GM18505 (cell line): ENCODE measurements around the gene TRIM47.
"Not testable (repeated sequence)": the region's sequence is repeated elsewhere in the genome, so short reads cannot be mapped to it uniquely, and the experiment has no call there.

Source experiments
- ATAC-seq: cut with Tn5 transposase; IDR thresholded peaks from one replicate; pipeline ENCODE4 v1.9.1; 2021; ENCODE audit not compliant: unreplicated experiment
- POLR2A ChIP-seq: IDR thresholded peaks from 4 replicates; pipeline ENCODE4 v1.6.1; 2011; ENCODE audit warnings: borderline replicate concordance; ENCODE audit not compliant: insufficient read depth, insufficient read length; ENCODE audit errors: extremely low read depth

Gene TRIM47

GRCh38 chr17:75861927-75862317 lies 16.5 kb downstream of the TRIM47 start:
- no peak for TF ChIP-seq POLR2A
- ATAC-seq: no peak

- not testable (repeated sequence) for ATAC-seq
These were observed 19.0 kb downstream of the TRIM47 start for GRCh38 chr17:75859358-75859757.

DNA sequence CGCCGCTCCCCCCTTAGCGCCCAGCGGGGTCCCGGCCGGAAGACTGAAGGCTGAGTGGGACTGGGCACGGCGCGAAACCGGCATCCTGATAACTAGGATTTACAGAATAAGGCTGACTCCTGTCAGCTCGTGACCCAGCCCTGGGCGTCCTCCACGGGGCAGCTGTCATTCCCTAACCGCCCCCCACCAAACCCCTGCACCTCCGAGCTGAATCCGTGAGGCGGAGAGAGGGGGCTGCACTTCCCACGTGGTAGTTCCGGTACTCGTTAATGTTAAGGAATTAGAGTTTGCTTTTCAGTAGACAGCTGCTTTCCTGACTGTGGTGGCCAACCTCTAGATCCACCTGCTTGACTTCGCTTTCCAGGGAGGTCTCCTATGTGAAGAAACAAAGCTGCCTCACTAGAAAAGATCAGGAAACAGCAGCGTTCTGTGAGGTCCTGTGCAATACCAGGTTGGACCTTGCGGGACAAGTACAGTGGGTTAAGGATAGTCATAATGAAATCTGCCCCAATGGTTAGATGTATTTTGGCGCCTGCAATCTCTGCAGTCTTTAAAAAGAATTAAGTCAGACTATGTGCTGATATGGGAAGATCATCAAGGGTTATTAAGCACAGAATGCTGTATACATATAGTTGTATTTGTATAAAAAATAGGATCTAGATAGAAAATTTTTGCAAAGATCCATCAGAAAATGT lies 22.2 kb downstream of the TRIM47 start:
- ATAC-seq: no peak

DNA sequence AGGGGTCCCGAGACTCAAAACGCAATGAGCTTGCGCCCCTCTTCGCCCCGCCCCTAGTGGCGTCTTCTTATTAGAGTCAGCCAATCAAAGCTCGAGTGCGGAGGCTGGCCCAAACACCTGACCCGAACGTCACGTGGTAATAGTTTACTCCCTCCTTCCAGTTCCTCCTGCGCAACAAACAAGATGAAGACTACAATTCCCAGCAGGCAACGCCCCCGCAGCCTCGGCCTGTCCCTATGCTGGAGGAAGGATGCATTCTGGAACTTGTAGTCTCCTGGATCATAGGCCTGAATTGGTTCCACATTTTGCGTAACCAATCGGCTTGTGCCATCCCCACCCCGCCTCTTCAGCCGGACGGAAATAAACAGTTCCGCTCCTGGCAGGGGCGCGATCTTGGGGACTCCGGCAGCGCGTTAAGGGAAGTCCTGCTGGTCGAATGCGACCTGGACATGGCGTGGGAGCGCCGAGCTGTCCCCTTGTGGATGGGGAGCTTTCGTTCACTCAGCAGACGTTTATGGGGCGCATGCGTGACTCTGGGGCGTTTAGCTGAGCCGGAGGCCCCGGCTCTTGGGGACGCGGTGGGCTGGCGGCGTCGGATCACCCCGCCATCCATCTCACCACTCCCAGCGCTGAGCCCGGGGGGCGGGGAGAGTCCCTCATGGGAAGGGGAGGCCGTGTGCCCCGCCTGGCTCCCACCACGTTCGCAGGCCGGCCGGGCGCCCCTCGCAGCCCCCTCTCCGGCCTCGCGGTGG lies 22.9 kb downstream of the TRIM47 start, which contains the start of gene WBP2:
TSS of gene WBP2 (minus strand) at position 26 of the 752 bp plus-strand sequence. CDS start 38 bp downstream, outside the sequence.
- TF ChIP-seq POLR2A: peak; percentile 98
- ATAC-seq: peak; percentile 78

More for the DNA sequence above, 22.2 kb downstream of the TRIM47 start:
- no peak for TF ChIP-seq POLR2A

DNA sequence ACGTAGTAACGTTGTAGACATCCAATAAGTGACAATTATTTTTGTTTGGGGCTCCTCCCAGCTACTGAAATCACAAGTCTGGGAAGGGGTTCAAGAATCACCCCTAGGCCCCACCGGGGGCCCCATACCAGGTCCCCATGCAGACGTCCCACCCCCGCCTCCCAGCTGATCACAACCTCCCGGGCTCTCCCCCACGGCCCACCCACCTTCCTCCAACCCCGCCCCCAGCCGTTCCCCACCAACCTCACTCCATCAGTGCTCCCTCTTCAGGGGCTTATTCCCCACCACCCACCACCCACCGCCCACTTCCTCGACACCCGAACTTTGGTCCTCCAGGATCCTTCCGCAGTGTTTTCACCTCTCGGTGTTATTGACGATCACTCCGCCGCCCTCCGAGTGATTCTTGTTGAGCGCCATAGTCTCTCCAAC lies 23.5 kb downstream of the TRIM47 start:
- ATAC-seq: peak; percentile 6
- no peak for TF ChIP-seq POLR2A

GRCh38 chr17:75854101-75854748 lies 24.2 kb downstream of the TRIM47 start:
- no peak for TF ChIP-seq POLR2A
- ATAC-seq: no peak

GRCh38 chr17:75853433-75853832 lies 24.9 kb downstream of the TRIM47 start:
- ATAC-seq: no peak
- TF ChIP-seq POLR2A: no peak

DNA sequence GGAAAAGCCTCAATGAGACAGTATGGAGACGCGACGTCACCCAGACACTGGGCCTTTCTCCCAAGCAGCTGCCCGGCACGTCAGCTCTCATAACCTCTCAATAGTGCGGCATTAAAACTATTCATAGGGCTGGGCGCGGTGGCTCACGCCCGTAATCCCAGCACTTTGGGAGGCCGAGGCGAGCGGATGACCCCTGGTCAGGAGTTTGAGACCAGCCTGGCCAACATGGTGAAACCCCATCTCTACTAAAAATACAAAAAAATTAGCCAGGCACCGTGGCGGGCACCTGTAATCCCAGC lies 26.7 kb downstream of the TRIM47 start:
- ATAC-seq: not testable (repeated sequence)

- no peak for TF ChIP-seq POLR2A
These were observed 27.3 kb downstream of the TRIM47 start for GRCh38 chr17:75850928-75851692.

DNA sequence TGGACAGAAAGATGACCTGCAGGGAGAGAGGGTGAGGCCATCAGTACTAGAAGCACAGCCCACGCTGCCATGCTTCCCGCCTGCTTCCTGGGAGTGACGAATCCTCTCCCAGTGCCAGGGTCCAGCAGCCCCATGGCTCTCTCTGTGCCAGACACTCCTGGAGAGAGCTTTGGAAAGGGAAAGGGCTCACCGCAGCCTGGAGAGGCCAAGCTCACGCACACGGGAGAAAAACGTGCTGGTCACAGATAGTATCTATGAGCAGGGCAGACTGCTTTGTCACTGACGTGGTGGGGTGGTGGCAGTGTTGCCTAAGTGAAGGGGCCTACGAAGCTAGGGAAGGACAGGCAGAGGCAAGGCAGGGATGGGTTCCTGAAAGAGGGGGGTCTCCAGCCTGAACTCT lies 28.7 kb downstream of the TRIM47 start:
- no peak for ATAC-seq
- no peak for TF ChIP-seq POLR2A

More at GRCh38 chr17:75850928-75851692, 27.3 kb downstream of the TRIM47 start:
- ATAC-seq: no peak

DNA sequence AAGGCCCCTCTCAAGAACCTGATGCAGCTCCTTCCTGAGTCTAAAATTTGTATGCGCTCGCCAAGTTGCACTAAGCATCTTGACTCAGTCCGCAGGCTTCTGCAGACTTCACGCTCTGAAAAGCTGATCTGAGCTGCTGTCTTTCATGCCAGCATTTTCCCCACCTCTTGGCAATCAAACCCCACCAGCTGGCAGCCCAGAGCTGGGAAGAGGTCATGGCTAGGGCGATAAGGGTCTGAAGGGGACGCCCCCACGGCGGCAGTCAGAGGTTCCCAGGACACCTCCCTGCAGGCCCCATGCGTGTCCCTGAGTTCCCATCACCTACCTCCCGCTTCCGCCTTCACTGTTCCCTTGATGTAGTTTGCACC lies 29.1 kb downstream of the TRIM47 start:
- no peak for ATAC-seq
- TF ChIP-seq POLR2A: no peak

DNA sequence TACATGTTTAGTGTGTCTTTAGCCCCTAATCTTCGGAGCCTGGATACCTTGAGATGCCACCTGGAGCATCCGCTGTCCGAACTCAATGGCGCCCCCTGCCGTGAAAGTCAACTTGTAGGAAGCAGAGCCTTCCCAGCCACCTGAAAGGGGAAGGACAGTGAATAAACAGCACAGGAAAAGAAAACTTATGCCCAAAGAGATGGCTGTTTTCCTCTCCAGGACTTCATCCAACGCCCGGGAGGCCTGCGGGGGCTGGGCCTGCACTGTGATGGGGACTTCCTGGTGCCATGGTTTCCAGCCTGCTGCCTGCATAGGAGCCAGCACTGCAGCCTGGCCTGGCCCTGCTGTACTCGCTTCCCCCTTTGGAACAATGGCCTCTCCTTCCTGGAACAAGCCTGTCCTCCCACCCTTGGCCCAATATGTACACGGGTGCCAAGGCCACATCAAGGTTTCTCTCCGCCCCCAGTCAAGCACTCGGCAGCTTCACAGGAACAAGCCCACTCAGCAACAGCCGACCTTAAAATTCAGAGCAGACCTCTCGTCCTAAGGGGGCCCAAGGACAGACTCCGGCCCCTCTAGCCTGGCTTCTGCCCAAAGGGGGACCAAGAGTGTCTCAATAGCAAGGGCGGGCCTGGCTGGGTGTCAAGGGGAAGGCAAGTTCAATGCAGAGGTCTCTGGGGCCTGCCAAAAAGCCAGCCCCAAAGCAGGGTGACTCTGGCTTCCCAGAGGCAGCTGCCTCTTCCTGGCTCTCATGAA lies 29.7 kb downstream of the TRIM47 start:
- TF ChIP-seq POLR2A: no peak
- ATAC-seq: no peak
